ENCODE data around the gene CD48.
"Not testable (repeated sequence)": the region's sequence is repeated elsewhere in the genome, so short reads cannot be mapped to it uniquely, and the experiment has no call there.

The CD48 gene

DNA sequence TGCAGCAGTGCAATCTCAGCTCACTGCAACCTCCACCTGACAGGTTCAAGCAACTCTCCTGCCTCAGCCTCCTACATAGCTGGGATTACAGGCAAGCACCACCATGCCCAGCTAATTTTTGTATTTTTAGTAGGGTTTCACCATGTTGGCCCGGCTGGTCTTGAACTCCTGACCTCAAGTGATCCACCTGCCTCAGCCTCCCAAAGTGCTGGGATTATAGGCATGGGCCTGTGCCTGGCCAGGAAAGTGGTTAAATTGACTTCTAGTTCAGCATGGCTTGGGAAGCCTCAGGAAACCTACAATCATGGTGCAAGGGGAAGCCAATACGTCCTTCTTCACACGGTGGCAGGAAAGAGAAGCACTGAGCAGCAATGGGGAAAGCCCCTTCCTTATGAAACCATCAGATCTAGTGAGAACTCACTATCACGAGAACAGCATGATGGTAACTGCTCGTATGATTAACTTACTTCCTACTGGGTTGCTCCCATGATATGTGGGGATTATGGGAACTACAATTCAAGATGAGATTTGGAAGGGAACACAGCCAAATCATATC is 981 bp upstream of the CD48 start:
- DNase-seq = not testable (repeated sequence)

- no peak for DNase-seq
Observed at GRCh38 chr1:160711276-160711601, 383 bp downstream of the CD48 start.

- no peak for DNase-seq
Observed at GRCh38 chr1:160710517-160711252, 937 bp downstream of the CD48 start.

DNA sequence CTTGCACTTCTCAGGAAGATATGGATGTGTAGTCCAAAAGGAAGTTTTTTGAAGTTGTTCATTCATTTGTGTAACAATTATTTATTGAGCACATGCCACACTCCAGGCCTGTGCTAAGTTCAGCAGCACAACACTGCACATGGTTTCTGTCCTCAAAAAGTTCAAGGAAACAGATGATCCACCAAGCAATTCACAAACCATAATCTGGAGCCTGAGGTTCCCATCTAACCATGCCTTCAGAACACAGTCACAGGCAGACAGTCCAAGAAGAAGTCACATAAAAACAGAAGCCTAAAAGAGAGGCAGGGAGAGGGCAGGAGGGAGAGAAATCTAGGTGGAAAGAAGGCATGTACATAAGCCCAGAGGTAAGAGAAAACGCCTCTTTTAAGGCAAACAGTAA is 1.9 kb downstream of the CD48 start:
- DNase-seq = no peak

GRCh38 chr1:160708801-160709200 is 2.8 kb downstream of the CD48 start:
- DNase-seq = no peak

DNA sequence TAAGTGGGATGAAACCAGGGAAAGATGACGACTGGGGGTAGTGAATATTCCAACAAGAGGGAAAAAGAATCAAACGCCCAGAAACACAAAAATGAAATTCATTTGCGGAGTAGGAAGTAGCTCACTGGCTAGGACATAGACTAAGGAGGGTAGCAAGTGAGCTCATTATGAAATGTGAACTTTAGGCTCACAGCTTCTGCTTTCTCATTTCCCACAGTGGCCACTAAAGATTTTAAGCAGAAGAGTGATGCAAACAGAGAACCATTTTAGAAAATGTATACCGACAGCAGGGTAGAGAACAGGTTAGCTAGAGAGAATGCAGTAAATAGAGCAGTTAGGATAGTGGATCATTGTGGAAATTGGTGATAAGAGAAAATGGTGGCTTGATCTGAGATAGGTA is 3.5 kb downstream of the CD48 start:
- DNase-seq = no peak

DNA sequence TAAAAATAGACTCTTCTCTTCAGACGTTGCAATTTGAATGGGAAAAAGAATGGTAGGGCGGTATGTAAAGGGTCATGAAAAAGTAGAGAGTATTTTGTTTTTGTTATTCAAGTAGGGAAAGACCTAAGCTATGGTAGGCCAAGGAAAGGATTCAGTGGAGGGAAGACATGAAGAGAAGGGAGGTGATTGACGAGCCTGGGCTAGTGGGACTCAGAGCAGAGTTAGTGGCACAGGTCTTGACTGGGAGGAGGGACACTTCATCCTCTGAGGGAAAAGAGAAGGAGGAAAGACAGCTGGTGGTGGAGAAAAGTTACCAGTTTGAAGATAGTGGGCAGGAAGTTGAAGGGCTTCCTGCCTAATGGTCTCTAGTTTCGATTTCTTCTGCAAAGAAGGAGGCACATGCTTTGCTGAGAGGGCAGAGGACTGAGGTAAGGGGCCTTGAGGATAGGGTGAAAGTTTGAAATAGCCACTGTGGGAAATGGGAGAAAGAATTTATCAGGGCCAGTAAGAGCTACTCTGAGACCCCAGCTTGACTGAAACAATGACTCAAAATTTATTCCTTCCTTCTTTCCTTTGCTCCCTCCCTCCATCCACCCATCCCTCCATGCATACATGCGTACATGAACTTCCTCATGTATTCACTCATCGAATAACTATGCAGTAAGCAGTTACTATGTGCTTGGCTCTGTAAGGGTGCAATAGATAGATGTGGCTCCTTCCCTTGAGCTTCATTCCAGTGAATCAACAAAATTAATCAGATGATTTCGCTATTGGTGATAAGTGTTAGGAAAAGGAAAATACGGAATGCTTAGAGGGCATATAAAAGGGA is 4.2 kb downstream of the CD48 start:
- no peak for DNase-seq

DNA sequence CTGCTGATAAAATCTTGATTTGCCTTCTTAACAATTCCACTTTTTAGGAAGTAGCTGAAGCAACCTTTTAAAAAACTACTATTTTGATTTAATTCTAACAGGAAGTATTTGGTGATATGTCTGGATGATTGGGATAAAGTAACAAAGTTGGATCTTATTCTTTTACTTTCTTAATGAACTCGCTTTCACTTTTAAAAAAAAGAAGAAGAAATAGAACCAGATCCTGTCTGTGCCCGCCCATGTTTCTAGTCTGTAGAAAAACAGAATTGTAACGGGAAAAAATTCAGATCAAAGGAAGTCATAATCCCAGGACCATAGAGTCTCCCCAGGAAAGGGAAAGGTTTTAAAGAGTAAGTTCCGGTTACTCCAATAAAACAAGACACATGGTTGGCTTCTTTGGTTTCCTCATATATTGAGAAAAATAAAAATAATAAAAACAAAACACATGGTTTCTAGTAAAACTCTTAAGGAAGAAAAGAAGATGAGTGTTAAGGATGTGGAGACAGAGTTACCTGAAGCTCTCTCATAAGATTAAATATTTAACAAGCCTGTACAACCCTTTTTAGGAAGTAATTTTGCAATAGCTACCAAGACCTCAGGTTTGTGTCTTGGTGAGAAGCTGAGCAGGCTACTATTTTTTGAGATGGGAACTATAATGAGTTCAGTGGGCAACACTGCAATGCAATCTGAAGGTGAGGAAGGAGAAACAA is 4.9 kb downstream of the CD48 start:
- no peak for DNase-seq

DNA sequence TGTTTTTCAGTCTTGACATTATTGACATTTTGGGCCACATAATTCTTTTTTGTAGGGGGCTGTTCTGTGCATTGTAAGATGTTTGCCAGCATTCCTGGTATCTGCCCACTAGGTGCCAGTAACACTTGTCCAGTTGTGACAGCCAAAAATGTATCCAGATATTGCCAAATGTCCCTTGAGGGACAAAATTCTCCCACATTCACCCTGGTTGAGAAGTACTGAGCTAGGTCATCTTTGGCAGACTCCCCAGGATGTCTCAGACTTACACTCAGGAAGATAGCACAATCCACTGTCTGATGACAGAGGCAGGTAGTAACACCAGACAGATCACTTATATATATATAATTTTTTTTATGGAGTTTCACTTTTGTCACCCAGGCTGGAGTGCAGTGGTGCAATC is 5.9 kb downstream of the CD48 start:
- no peak for DNase-seq

DNA sequence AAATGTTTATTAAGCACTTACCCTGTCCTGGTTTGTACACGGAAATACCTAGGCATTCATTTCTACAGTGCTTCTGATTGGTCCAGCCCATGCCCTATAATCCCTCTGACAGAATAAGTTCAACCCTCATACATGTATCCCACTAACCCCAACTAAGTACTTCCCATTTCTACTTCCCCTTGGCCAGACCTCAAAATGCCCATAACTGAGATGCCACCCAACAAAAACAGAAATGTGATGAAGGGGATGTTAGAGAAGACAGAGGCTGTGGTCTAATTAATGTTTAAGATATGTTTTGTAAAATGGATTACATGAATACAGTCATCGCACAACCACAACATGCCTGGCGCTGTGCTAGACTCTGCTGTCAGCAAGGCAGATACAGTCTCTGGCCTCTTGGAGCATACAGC is 6.4 kb downstream of the CD48 start:
- DNase-seq = not testable (repeated sequence)

- DNase-seq = no peak
Observed at GRCh38 chr1:160704250-160704649, 7.4 kb downstream of the CD48 start.

DNA sequence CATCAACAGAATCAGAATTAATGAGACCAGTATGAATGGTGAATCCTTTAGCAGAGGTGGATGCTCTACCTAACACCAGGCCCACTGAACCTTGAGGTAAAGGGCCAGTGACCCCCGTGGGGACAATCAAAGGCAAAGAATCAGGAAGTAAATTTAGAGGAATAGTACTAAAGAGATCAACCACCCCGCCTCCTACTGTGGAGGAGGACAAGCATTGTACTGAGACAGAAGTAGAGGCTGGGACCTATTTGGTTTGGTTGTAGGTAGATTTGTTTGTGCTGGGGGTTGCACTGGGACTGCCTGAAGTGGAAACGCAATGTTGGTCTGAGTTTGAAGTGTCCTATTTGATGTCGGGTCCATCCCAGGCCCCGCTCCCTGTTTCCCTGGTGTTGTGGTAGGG is 9.5 kb downstream of the CD48 start:
- no peak for DNase-seq

DNA sequence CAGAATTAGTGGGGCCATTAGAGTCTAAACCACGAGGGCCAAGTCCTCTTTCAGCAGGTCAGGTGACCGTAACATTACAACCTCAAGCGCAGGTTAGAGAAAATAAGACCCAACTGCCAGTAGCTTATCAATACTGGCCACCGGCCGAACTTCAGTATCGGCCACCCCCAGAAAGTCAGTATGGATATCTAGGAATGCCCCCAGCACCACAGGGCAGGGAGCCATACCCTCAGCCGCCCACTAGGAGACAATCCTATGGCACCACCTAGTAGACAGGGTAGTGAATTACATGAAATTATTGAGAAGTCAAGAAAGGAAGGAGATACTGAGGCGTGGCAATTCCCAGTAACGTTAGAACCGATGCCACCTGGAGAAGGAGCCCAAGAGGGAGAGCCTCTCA is 19.2 kb downstream of the CD48 start:
- not testable (repeated sequence) for DNase-seq

DNA sequence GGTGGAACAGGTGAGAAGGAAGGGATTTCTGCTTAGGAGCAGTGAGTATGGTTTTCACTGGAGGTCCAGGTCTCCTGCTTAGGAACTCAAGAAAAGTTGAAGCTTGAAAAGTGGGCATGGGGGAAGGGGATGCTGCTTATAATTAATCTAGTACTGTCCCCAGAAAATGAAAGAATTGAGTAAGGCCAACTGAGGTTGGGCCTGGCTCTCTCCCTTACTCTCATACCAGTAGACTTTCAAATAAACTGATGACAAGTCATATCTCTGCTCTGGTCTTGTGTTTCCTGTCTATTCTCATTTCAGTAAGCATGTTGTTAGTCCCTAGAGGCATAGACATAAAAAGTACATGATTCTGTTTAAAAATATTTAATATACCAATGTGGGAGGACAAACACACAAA is 26.4 kb downstream of the CD48 start:
- DNase-seq = no peak

GRCh38 chr1:160682983-160683865 is 28.4 kb downstream of the CD48 start:
- DNase-seq = no peak

DNA sequence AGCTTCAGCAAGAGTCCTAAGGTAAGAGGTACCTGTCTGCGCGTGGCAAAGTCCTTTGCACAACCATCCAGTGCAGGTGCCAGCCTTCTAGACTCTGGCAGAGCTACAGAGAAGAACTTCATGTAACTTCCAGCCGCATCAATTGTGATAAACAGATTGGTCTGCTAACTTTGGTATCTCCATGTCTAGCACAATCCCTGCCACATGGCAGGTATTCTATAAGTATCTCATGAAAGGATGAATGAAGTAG is 29.8 kb downstream of the CD48 start:
- DNase-seq = no peak

DNA sequence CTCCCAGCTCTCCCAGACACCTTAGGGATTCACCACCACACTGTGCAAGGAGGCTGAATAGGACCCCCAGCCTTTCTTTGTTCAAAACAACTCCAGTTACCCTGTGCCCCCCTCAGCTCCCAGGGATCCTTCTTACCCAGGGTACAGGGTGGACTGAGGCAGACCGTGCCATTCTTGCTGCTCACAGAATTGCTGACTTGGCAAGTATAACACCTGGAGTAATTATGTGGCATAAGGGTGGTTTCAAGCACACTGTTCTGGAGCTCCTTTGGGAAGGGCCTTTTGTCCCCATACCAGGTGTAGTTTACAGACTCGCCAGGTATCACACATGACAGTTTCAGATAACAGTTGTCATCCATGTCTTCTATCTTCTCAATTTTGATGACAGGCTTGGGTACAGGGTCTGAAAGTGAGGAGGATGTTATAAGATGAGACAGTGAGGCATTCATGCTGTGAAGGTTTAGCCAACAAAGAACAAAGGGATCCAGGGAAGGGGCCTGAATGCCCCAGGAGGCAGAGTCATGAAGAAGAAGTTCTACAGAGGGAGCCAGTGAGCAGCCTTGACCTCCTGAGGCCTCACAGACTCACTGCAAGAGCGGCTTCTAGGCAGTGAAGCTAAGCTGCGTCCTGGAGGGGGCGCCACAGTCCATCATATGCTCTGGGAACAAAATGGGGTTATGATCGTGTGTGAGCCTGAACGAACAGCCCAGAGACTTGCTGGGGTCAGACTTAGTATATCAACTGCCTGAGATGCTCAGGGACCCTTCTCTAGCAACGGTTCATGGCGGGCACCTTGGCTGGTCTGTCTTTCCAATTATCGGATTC is 30.3 kb downstream of the CD48 start:
- DNase-seq = peak; percentile 10

DNA sequence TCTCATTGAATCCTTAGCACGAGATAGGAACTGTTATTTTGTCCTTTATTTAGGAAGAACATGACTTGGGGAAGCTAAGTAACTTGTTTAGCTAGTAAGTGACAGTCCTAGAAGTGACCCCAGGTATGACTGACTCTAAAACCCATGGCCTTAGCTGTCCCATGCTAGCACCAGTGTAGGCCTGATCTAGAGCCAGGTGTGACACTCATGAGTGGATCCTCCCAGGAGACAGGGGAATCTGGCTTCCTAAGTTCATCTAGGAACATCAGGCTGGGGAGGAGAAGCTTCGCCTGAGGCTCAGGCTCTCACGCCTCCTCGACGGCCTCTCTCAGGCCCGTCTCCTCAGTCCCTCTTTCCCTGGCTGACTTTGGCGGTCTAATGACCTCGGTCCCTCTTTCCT is 31.2 kb downstream of the CD48 start:
- DNase-seq = no peak

- no peak for DNase-seq
Observed at GRCh38 chr1:160679893-160680292, 31.7 kb downstream of the CD48 start.

GRCh38 chr1:160676869-160677597 is 34.6 kb downstream of the CD48 start:
- no peak for DNase-seq

Data from NCI-H1092 treated with DMSO at 0.1 percent for 48 hours (cell line).